HCT116 (cell line): ENCODE results near the gene KRT82. TPM values are rescaled to one million over a fixed set of nuclear protein-coding genes. Genes with fewer than 3 reads are reported as not detected.

ENCODE experiments used
- ATAC-seq: fragments of 200-7000 bp; cut with Tn5 transposase; 2 replicates; pipeline ENCODE4 v1.9.1; 2020; ENCODE audit warnings: mild to moderate bottlenecking, moderate library complexity
- BruUV-seq: library from RNA; stranded (reverse); fragments of 400-500 nt; replicated peaks from 2 replicates; lab custom pipeline; 2021; lab: Mats Ljungman, UMichigan
- CTCF ChIA-PET: fragments of 300-600 bp; sonication (Branson Sonifier 250); formaldehyde crosslinking; loops from one replicate; lab custom pipeline; 2021; ENCODE audit warnings: antibody characterized with exemption; lab: Charles Lee
- POLR2A ChIA-PET: fragments of 300-600, 350-600 bp; sonication (Branson Sonifier 250); formaldehyde crosslinking; loops from one replicate; lab custom pipeline; 2021; ENCODE audit warnings: antibody characterized with exemption; lab: Charles Lee
- RAD21 ChIA-PET, 2 experiments: fragments of 300-600 bp; sonication (Branson Sonifier 250); formaldehyde crosslinking; loops; one replicate each; lab custom pipeline; 2023; ENCODE audit warnings: low total read pairs in 2 of 2; ENCODE audit not compliant: uncharacterized antibody in 2 of 2, unreplicated experiment in 2 of 2, low non-redundant PET in 1 of 2; lab: Charles Lee
- DNase-seq: peaks from one replicate; pipeline ENCODE4 v3.0.0-alpha.2; 2010; ENCODE audit warnings: low read depth, low spot score
- H2AFZ ChIP-seq: fragments of 200-600 bp; shearing (Covaris generic), sonication (generic); 2 replicates; pipeline ENCODE4 v1.6.1; 2017; ENCODE audit warnings: low read depth, mixed run types, mixed read lengths, antibody characterized with exemption, low read length; ENCODE audit not compliant: poor library complexity, severe bottlenecking
- H3K27ac ChIP-seq: 2 replicates; pipeline ENCODE4 v1.5.1; 2012; ENCODE audit warnings: low read depth, low read length
- H3K27me3 ChIP-seq: fragments of 200-600 bp; sonication (generic); 2 replicates; pipeline ENCODE4 v1.6.1; 2016; ENCODE audit warnings: mixed run types, low read length, mixed read lengths; ENCODE audit not compliant: insufficient read depth
- H3K36me3 ChIP-seq, 2 experiments: fragments of 200-500 bp in 1 of 2; fragments of 200-600 bp in 1 of 2; sonication (Bioruptor generic) in 1 of 2; sonication (generic) in 1 of 2; 2 replicates each; pipeline versions ENCODE4 v1.5.1 to v1.6.1; 2014 to 2016; ENCODE audit warnings: low read length in 2 of 2, inconsistent platforms in 1 of 2, mixed read lengths in 1 of 2, mixed run types in 1 of 2; ENCODE audit not compliant: insufficient read depth in 2 of 2, control insufficient read depth in 1 of 2
- H3K4me1 ChIP-seq, 2 experiments: fragments of 200-600 bp in 1 of 2; sonication (generic) in 1 of 2; 2 replicates each; pipeline versions ENCODE4 v1.5.1 to v1.6.1; 2012 to 2017; ENCODE audit warnings: low read length in 2 of 2, inconsistent platforms in 1 of 2, mild to moderate bottlenecking in 1 of 2, mixed read lengths in 1 of 2, mixed run types in 1 of 2, moderate library complexity in 1 of 2; ENCODE audit not compliant: insufficient read depth in 2 of 2, control insufficient read depth in 1 of 2
- H3K4me2 ChIP-seq: fragments of 200-600 bp; sonication (generic); 2 replicates; pipeline ENCODE4 v1.6.1; 2017; ENCODE audit warnings: mixed run types, low read length, mixed read lengths
- H3K4me3 ChIP-seq, 2 experiments: fragments of 200-600 bp in 1 of 2; sonication (generic) in 1 of 2; replicated peaks in 1 of 2; 2 replicates each; pipeline ENCODE4 v1.5.1; 2011 to 2016; ENCODE audit warnings: low read length in 2 of 2, control low read depth in 1 of 2, low read depth in 1 of 2, mild to moderate bottlenecking in 1 of 2, mixed read lengths in 1 of 2, mixed run types in 1 of 2
- H3K79me2 ChIP-seq: fragments of 200-600 bp; sonication (generic); 2 replicates; pipeline ENCODE4 v1.6.1; 2017; ENCODE audit warnings: mild to moderate bottlenecking, mixed run types, low read length, moderate library complexity, mixed read lengths; ENCODE audit not compliant: insufficient read depth
- H3K9ac ChIP-seq: fragments of 200-600 bp; sonication (generic); 2 replicates; pipeline ENCODE4 v1.6.1; 2016; ENCODE audit warnings: low read length, mixed read lengths
- H3K9me2 ChIP-seq: fragments of 200-600 bp; sonication (generic), shearing (Covaris generic); 2 replicates; pipeline ENCODE4 v1.6.1; 2017; ENCODE audit warnings: mixed run types, mild to moderate bottlenecking, moderate library complexity; ENCODE audit not compliant: insufficient read depth
- H3K9me3 ChIP-seq, 2 experiments: fragments of 200-500 bp in 1 of 2; fragments of 200-600 bp in 1 of 2; sonication (Bioruptor generic) in 1 of 2; sonication (generic) in 1 of 2; 2 replicates each; pipeline ENCODE4 v1.6.1; 2014 to 2017; ENCODE audit warnings: low read length in 2 of 2, mixed read lengths in 2 of 2, inconsistent platforms in 1 of 2, low read depth in 1 of 2, mild to moderate bottlenecking in 1 of 2, mixed run types in 1 of 2, moderate library complexity in 1 of 2; ENCODE audit not compliant: control insufficient read depth in 1 of 2, insufficient read depth in 1 of 2
- H4K20me1 ChIP-seq: fragments of 200-600 bp; sonication (generic), shearing (Covaris generic); 2 replicates; pipeline ENCODE4 v1.6.1; 2017; ENCODE audit warnings: mixed run types, mild to moderate bottlenecking, moderate library complexity; ENCODE audit not compliant: insufficient read depth
- CBX3 ChIP-seq: IDR thresholded peaks from 2 replicates; pipeline ENCODE4 v1.6.1; 2012; ENCODE audit warnings: low read depth
- CEBPB ChIP-seq: IDR thresholded peaks from 2 replicates; pipeline ENCODE4 v1.6.1; 2012; ENCODE audit warnings: low read depth
- CTCF ChIP-seq, 3 experiments: fragments of 200-600 bp in 1 of 3; sonication (generic) in 1 of 3; IDR thresholded peaks in 2 of 3; conservative IDR thresholded peaks in 1 of 3; 2 replicates each; pipeline ENCODE4 v1.5.1; 2012 to 2017; ENCODE audit warnings: low read depth in 2 of 3, low read length in 2 of 3, antibody characterized with exemption in 1 of 3, borderline replicate concordance in 1 of 3, control low read depth in 1 of 3, mild to moderate bottlenecking in 1 of 3, mixed read lengths in 1 of 3, mixed run types in 1 of 3, moderate library complexity in 1 of 3; ENCODE audit not compliant: insufficient read depth in 1 of 3
- ELF1 ChIP-seq: IDR thresholded peaks from 2 replicates; pipeline ENCODE4 v1.6.1; 2012; ENCODE audit warnings: low read depth, borderline replicate concordance
- EZH2 ChIP-seq: fragments of 200-600 bp; sonication (generic); IDR thresholded peaks from 2 replicates; pipeline ENCODE4 v1.6.1; 2017; ENCODE audit warnings: antibody characterized with exemption, mixed run types
- JUND ChIP-seq: IDR thresholded peaks from 2 replicates; pipeline ENCODE4 v1.6.1; 2012
- POLR2AphosphoS5 ChIP-seq: IDR thresholded peaks from 2 replicates; pipeline ENCODE4 v1.6.1; 2011; ENCODE audit warnings: mild to moderate bottlenecking, low read depth, low read length, moderate library complexity
- SIN3A ChIP-seq: IDR thresholded peaks from 2 replicates; pipeline ENCODE4 v1.6.1; 2012; ENCODE audit warnings: low read depth
- SP1 ChIP-seq: IDR thresholded peaks from 2 replicates; pipeline ENCODE4 v1.6.1; 2012; ENCODE audit warnings: low read depth
- SRF ChIP-seq: IDR thresholded peaks from 2 replicates; pipeline ENCODE4 v1.6.1; 2012; ENCODE audit warnings: low read depth
- TCF7L2 ChIP-seq: IDR thresholded peaks from 2 replicates; pipeline ENCODE4 v1.7.0; 2011; ENCODE audit warnings: borderline replicate concordance, inconsistent platforms; ENCODE audit not compliant: insufficient read depth, insufficient read length; ENCODE audit errors: extremely low read depth
- YY1 ChIP-seq: IDR thresholded peaks from 2 replicates; pipeline ENCODE4 v1.6.1; 2011; ENCODE audit warnings: low read length, low read depth, moderate library complexity, mild to moderate bottlenecking; ENCODE audit not compliant: insufficient replicate concordance; ENCODE audit errors: extremely low read depth
- ZFX ChIP-seq: fragments of 450-650 bp; IDR thresholded peaks from 2 replicates; pipeline ENCODE4 v1.6.1; 2017
- ZNF274 ChIP-seq: fragments of 200-500 bp; sonication (Bioruptor generic); IDR thresholded peaks from 2 replicates; pipeline ENCODE4 v1.6.1; 2014; ENCODE audit warnings: mild to moderate bottlenecking, low read depth, low read length, inconsistent platforms
- intact Hi-C: fragments of 100-400 bp; cut with micrococcal nuclease; formaldehyde crosslinking; loops from 2 replicates; pipeline ENCODE4 v1.10.0; 2022
- total RNA-seq: library from RNA; stranded (reverse); gene quantifications from one replicate; pipeline ENCODE4 v1.2.1, GENCODE V29; 2021; ENCODE audit not compliant: unreplicated experiment
- TF ChIP-seq, protein P1 (sequence below): IDR thresholded peaks from 2 replicates; pipeline ENCODE4 v1.6.1; 2012

Gene KRT82
- total RNA-seq, 1 experiment from 2014 or later: not detected

DNA sequence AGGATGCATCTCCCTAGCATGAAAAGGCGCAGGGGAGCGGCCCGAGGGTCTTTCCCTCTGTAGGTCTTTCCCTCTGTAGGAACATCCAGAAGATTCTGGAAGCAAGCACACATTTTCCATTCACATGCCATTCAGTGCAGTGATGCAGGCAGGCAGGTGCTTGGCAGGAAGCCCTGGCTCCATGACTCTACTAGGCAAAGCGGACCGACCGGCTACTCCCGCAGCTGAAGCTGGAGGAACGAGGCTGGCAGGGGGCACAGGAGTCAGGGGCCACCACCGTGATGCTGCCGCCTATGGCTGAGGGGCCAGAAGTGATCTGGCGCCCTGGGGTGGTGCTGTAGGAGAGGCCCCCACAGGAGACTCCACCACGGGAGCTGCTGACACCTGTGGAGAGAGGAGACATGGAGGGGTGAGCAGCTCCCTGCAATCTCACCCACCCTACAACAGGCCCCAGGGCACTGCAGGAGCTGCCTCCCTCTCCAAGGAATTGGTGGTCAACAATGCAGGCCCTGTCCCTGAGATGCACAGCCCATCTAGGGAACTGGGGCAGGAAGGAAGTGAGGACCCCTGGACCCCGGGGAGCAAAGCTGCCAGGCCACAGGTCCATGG, 45.4 kb downstream of the KRT82 start:
- BruUV-seq: no TSS peak
- POLR2A ChIA-PET: no interaction called here
- Histone ChIP-seq H4K20me1 (no peaks in the 10 kb centered on the region), H3K4me1 (no peaks in the 10 kb centered on the region; a peak in 1 of 4 replicates), H2AFZ (no peak overlapping the region), H3K27ac (no peak overlapping the region), H3K9me2 (no peaks in the 10 kb centered on the region), H3K36me3 (no peaks in the 10 kb centered on the region), H3K27me3 (no peaks in the 10 kb centered on the region), H3K4me3 (no peak overlapping the region), H3K9me3 (no peaks in the 10 kb centered on the region), H3K4me2 (no peak overlapping the region), H3K9ac (no peak overlapping the region), H3K79me2 (no peaks in the 10 kb centered on the region)
- DNase-seq: no peak
- CTCF ChIA-PET: interaction anchor here (1.1 to 2.0 kb wide), 7 partner anchors 9 to 145 kb away, joined by 3 to 21 read pairs (median 4); no protein-coding TSS in a partner anchor
- intact Hi-C loops: no loop called here
- no peak for ATAC-seq
- TF ChIP-seq TCF7L2 (no peak), POLR2AphosphoS5 (no peak), JUND (no peak), SRF (no peak), ELF1 (no peak)
- RAD21 ChIA-PET: no interaction called here

DNA sequence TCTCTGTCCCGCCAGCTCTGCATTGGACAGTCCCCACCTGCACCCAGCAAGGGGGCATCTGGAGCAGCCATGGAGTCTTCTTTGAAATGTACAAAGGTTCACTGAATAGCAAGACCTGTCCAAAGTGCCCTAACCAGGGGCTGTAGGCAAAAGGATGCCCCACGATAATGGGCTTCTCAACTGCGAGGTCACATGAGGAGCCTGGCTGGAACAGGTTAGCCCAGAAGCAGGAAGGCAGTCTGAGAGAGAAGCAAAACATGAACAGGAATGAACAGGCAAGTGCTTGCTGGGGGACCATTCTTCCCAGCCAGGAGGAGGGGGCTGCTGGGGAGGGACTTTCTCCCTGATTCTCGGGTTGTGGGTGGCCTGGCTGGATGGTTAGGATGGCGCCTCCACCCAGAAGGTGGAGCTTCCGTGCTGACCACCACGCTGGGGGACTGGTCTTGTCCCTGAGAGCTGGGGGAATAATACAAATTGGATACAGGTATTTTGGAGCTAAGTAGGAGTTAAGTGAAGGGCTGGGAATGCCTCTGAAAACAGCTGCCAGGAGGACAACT, 46.0 kb downstream of the KRT82 start:
- ChIA-PET CTCF (interaction anchor here (1.1 to 1.2 kb wide), 3 partner anchors 12 to 144 kb away, joined by 3 to 4 read pairs (median 3); no protein-coding TSS in a partner anchor), RAD21 (no interaction called here)

More for the DNA sequence above, 46.0 kb downstream of the KRT82 start:
- Histone ChIP-seq H3K4me3 (no peak overlapping the region), H2AFZ (no peak overlapping the region), H3K9me2 (no peaks in the 10 kb centered on the region), H3K4me1 (no peaks in the 10 kb centered on the region; a peak in 1 of 4 replicates), H3K36me3 (no peaks in the 10 kb centered on the region), H3K79me2 (no peaks in the 10 kb centered on the region), H3K27ac (no peak overlapping the region), H3K9ac (no peak overlapping the region), H4K20me1 (no peaks in the 10 kb centered on the region), H3K9me3 (no peaks in the 10 kb centered on the region), H3K27me3 (no peaks in the 10 kb centered on the region), H3K4me2 (no peak overlapping the region)
- ATAC-seq: no peak
- intact Hi-C loops: no loop called here
- no peak for DNase-seq
- TF ChIP-seq ELF1 (no peak), YY1 (no peak), CBX3 (no peak), SP1 (no peak), JUND (no peak), SIN3A (no peak), ZNF274 (no peak), CEBPB (no peak), EZH2 (no peak), ZFX (no peak), SRF (no peak), CTCF (IDR thresholded peaks at IDR 0.05 in 2 of 3, conservative IDR thresholded peaks at IDR 0.05 in 1 of 3; ENCODE audit: borderline replicate concordance in 1 of 3, insufficient read depth in 1 of 3, low read depth in 2 of 3, low read length in 2 of 3) (no peak)
- TF ChIP-seq, protein P1, sequence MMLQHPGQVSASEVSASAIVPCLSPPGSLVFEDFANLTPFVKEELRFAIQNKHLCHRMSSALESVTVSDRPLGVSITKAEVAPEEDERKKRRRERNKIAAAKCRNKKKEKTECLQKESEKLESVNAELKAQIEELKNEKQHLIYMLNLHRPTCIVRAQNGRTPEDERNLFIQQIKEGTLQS: no peak
- POLR2A ChIA-PET: no interaction called here
- BruUV-seq: no TSS peak
